HG03025 (cell line): Measurements from ENCODE around the gene MARCHF3.

Experiments
- ATAC-seq: cut with Tn5 transposase; IDR thresholded peaks from one replicate; pipeline ENCODE4 v1.9.1; 2021; ENCODE audit warnings: mild to moderate bottlenecking, moderate library complexity; ENCODE audit not compliant: unreplicated experiment, low FRiP score

MARCHF3 gene

GRCh38 chr5:126826619-126827215 lies 203.6 kb downstream of the MARCHF3 start:
- ATAC-seq, result no peak

GRCh38 chr5:126819253-126819652 lies 211.1 kb downstream of the MARCHF3 start:
- ATAC-seq, result no peak

GRCh38 chr5:126818736-126819135 lies 211.6 kb downstream of the MARCHF3 start:
- no peak for ATAC-seq
